Endodermal cell (in vitro differentiated cells): Measurements from ENCODE around the gene LY6G6D. TPM values are rescaled to one million over a fixed set of nuclear protein-coding genes. Genes with fewer than 3 reads are reported as not detected.
"Not testable (repeated sequence)": the region's sequence is repeated elsewhere in the genome, so short reads cannot be mapped to it uniquely, and the experiment has no call there.

ENCODE experiments used
- DNase-seq: peaks from one replicate; pipeline ENCODE4 v3.0.0-alpha.2; 2017
- H3K27ac ChIP-seq: 2 replicates; pipeline ENCODE4 v1.5.1; 2013; ENCODE audit warnings: mild to moderate bottlenecking, low read depth, low read length, moderate library complexity
- H3K27me3 ChIP-seq: 2 replicates; pipeline ENCODE4 v1.6.1; 2013; ENCODE audit warnings: mild to moderate bottlenecking, low read length, moderate library complexity; ENCODE audit not compliant: insufficient read depth, control insufficient read depth, poor library complexity, severe bottlenecking
- H3K36me3 ChIP-seq: 2 replicates; pipeline ENCODE4 v1.7.0; 2013; ENCODE audit warnings: mild to moderate bottlenecking, low read length, moderate library complexity; ENCODE audit not compliant: control insufficient read depth, insufficient read depth
- H3K4me1 ChIP-seq: one replicate; pipeline ENCODE4 v1.7.0; 2013; ENCODE audit warnings: low read length; ENCODE audit not compliant: control insufficient read depth, insufficient read depth
- H3K4me3 ChIP-seq: 2 replicates; pipeline ENCODE4 v1.5.1; 2013; ENCODE audit warnings: mild to moderate bottlenecking, low read length, moderate library complexity
- H3K9ac ChIP-seq: 2 replicates; pipeline ENCODE4 v1.6.1; 2013; ENCODE audit warnings: mild to moderate bottlenecking, low read length, moderate library complexity; ENCODE audit not compliant: poor library complexity, severe bottlenecking; ENCODE audit errors: extremely low read depth
- H3K9me3 ChIP-seq: 2 replicates; pipeline ENCODE4 v1.6.1; 2013; ENCODE audit warnings: mild to moderate bottlenecking, low read length, moderate library complexity; ENCODE audit not compliant: control insufficient read depth
- H3K27ac Mint-ChIP-seq: 2 replicates; pipeline ENCODE4 v1.8.0; 2020; ENCODE audit warnings: mixed read lengths
- H3K27me3 Mint-ChIP-seq: 2 replicates; pipeline ENCODE4 v1.8.0; 2021; ENCODE audit warnings: mild to moderate bottlenecking, mixed read lengths; ENCODE audit not compliant: insufficient read depth
- H3K36me3 Mint-ChIP-seq: 2 replicates; pipeline ENCODE4 v1.8.0; 2020; ENCODE audit warnings: low read depth, mixed read lengths
- H3K4me1 Mint-ChIP-seq: 2 replicates; pipeline ENCODE4 v1.8.0; 2020; ENCODE audit warnings: mixed read lengths
- H3K4me3 Mint-ChIP-seq: 2 replicates; pipeline ENCODE4 v1.8.0; 2020; ENCODE audit warnings: mild to moderate bottlenecking, moderate library complexity, mixed read lengths
- H3K9me3 Mint-ChIP-seq: 2 replicates; pipeline ENCODE4 v1.8.0; 2020; ENCODE audit warnings: mild to moderate bottlenecking, mixed read lengths
- WGBS, 2 experiments: methylation state at CpG; one replicate each; pipeline versions ENCODE4 v1.1.5 to v1.1.7; 2013; ENCODE audit warnings: missing lambda C conversion rate in 2 of 2, mixed read lengths in 1 of 2; ENCODE audit not compliant: insufficient coverage in 1 of 2, insufficient read length in 1 of 2; 5-methylcytosine and 5-hydroxymethylcytosine counted together
- total RNA-seq, 2 donors: library from RNA; stranded (reverse); fragmentation: NEBNext Ultra II Directional in 1 of 2; extraction: Animal tissue kit (Norgen Biotek cat#: 25700) in 1 of 2; gene quantifications; 2 replicates in 1 of 2; 3 replicates in 1 of 2; pipeline ENCODE4 v1.2.1, GENCODE V29; 2021
- TF ChIP-seq, protein P1 (sequence below): fragments of 200-600 bp; sonication (generic); conservative IDR thresholded peaks from 2 replicates; pipeline ENCODE4 v1.5.0; 2021; ENCODE audit warnings: antibody characterized with exemption, mild to moderate bottlenecking

Gene LY6G6D
- total RNA-seq, 2 donors from 2014 or later = not detected

DNA sequence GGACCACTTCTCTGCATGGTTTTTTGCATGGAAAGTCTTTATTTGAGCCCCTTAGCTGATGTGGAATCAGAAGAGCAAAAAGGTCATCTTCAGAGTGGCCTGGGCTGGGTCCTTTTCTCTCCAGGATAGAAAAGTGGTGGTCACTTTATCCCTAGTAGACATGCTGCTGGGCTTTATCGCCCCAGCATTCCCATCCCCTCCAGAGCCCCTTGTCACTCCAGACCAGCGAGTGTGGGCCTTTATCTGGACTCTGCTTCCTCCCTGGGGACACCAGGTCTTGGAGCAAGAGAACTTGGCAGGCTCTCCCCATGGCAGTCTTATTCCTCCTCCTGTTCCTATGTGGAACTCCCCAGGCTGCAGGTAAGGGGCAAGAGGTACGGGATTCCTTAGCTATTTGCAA, 8.5 kb upstream of the LY6G6D start, which contains the start of gene LY6G6F:
LY6G6F (plus strand) TSS at position 268 of the 400 bp plus-strand sequence; CDS start at position 309, 41 bp downstream.
- DNase-seq = no peak
- Mint-ChIP-seq H3K36me3 (no peaks in the 10 kb centered on the region), H3K27ac (no peak within 1 kb of the TSS), H3K4me1 (peaks cover 15% of the 10 kb centered on the region), H3K4me3 (no peak within 1 kb of the TSS), H3K9me3 (no peaks in the 10 kb centered on the region), H3K27me3 (peaks cover 2% of the 10 kb centered on the region)
- Histone ChIP-seq H3K36me3 (no peaks in the 10 kb centered on the region), H3K9ac (no peak within 1 kb of the TSS), H3K4me3 (no peak within 1 kb of the TSS), H3K4me1 (peaks cover 6% of the 10 kb centered on the region), H3K27me3 (no peaks in the 10 kb centered on the region), H3K27ac (no peak within 1 kb of the TSS), H3K9me3 (no peaks in the 10 kb centered on the region)
- 75 to 85% methylated on average over 2 to 3 of the region's 3 CpGs for WGBS, 2 experiments
- TF ChIP-seq, protein P1, sequence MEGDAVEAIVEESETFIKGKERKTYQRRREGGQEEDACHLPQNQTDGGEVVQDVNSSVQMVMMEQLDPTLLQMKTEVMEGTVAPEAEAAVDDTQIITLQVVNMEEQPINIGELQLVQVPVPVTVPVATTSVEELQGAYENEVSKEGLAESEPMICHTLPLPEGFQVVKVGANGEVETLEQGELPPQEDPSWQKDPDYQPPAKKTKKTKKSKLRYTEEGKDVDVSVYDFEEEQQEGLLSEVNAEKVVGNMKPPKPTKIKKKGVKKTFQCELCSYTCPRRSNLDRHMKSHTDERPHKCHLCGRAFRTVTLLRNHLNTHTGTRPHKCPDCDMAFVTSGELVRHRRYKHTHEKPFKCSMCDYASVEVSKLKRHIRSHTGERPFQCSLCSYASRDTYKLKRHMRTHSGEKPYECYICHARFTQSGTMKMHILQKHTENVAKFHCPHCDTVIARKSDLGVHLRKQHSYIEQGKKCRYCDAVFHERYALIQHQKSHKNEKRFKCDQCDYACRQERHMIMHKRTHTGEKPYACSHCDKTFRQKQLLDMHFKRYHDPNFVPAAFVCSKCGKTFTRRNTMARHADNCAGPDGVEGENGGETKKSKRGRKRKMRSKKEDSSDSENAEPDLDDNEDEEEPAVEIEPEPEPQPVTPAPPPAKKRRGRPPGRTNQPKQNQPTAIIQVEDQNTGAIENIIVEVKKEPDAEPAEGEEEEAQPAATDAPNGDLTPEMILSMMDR = no peak

GRCh38 chr6:31707701-31708100, 7.4 kb upstream of the LY6G6D start:
- Histone ChIP-seq H3K27ac (no peak overlapping the region), H3K27me3 (no peaks in the 10 kb centered on the region), H3K4me1 (no peaks in the 10 kb centered on the region), H3K9ac (no peak overlapping the region), H3K4me3 (no peak overlapping the region), H3K9me3 (no peaks in the 10 kb centered on the region), H3K36me3 (no peaks in the 10 kb centered on the region)
- Mint-ChIP-seq H3K27ac (no peak overlapping the region), H3K4me1 (peaks cover 10% of the 10 kb centered on the region), H3K4me3 (no peak overlapping the region), H3K9me3 (no peaks in the 10 kb centered on the region), H3K27me3 (peaks cover 2% of the 10 kb centered on the region), H3K36me3 (no peaks in the 10 kb centered on the region)
- no peak for DNase-seq
- TF ChIP-seq, protein P1 = no peak
- WGBS, 2 experiments = 93 to 97% methylated on average over 10 of the region's 10 CpGs

DNA sequence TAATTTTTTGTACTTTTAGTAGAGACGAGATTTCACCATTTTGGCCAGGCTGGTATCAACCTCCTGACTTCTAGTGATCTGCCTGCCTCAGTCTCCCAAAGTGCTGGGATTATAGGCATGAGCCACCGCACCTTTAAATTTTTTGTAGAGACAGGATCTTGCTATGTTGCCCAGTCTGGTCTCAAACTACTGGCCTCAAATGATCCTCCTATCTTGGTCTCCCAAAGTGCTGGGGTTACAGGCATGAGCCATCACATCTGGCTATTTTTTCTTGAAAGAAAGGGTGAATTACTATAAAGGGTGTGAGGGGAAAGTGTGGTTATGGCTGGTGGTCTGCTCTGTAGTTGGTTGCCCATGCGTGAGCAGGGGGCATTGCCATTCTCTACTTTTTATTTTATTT, 6.9 kb upstream of the LY6G6D start:
- DNase-seq = no peak
- H3K27ac ChIP-seq = no peak overlapping the region
- Mint-ChIP-seq H3K4me1 (peaks cover 14% of the 10 kb centered on the region), H3K27ac (no peak overlapping the region), H3K9me3 (no peaks in the 10 kb centered on the region), H3K27me3 (peaks cover 2% of the 10 kb centered on the region), H3K36me3 (no peaks in the 10 kb centered on the region), H3K4me3 (no peak overlapping the region)
- H3K36me3 ChIP-seq = no peaks in the 10 kb centered on the region
- H3K4me1 ChIP-seq = no peaks in the 10 kb centered on the region
- no peaks in the 10 kb centered on the region for H3K27me3 ChIP-seq
- H3K9ac ChIP-seq = no peak overlapping the region
- TF ChIP-seq, protein P1 = no peak
- no peaks in the 10 kb centered on the region for H3K9me3 ChIP-seq
- 85 to 95% methylated on average over 2 of the region's 3 CpGs for WGBS, 2 experiments
- H3K4me3 ChIP-seq = no peak overlapping the region

DNA sequence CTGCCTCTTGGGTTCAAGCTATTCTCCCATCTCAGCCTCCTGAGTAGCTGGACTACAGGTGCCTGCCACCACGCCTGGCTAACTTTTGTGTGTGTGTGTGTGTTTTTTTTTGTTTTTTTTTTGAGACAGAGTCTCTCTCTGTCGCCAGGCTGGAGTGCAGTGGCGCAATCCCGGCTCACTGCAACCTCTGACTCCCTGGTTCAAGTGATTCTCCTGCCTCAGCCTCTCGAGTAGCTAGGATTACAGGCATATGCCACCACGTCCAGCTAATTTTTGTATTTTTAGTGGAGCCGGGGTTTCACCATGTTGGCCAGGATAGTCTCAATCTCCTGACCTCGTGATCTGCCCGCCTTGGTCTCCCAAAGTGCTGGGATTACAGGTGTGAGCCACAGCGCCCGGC, 6.0 kb upstream of the LY6G6D start:
- H3K36me3 ChIP-seq, H3K4me3 Mint-ChIP-seq, H3K27ac ChIP-seq, H3K9me3 Mint-ChIP-seq, H3K27ac Mint-ChIP-seq, H3K27me3 Mint-ChIP-seq, H3K36me3 Mint-ChIP-seq, H3K4me3 ChIP-seq, H3K4me1 ChIP-seq, H3K27me3 ChIP-seq, H3K9me3 ChIP-seq, DNase-seq, H3K9ac ChIP-seq: not testable (repeated sequence)
- 89 to 95% methylated on average over 5 to 11 of the region's 11 CpGs for WGBS, 2 experiments
- peaks cover 23% of the 10 kb centered on the region for H3K4me1 Mint-ChIP-seq
